GM21528 (cell line): Measurements from ENCODE around the gene ADGRV1.
"Not testable (repeated sequence)": the region's sequence is repeated elsewhere in the genome, so short reads cannot be mapped to it uniquely, and the experiment has no call there.

Experiments
- ATAC-seq: cut with Tn5 transposase; IDR thresholded peaks from one replicate; pipeline ENCODE4 v1.9.1; 2021; ENCODE audit warnings: mild to moderate bottlenecking, moderate library complexity; ENCODE audit not compliant: unreplicated experiment, low FRiP score

The ADGRV1 gene

GRCh38 chr5:90967443-90967842, 408.8 kb downstream of the ADGRV1 start:
- ATAC-seq, result no peak

- no peak for ATAC-seq
Observed at GRCh38 chr5:90967851-90968250, 409.3 kb downstream of the ADGRV1 start.

- ATAC-seq, result no peak
Observed at GRCh38 chr5:90968319-90968718, 409.7 kb downstream of the ADGRV1 start.

- ATAC-seq, result not testable (repeated sequence)
Observed at GRCh38 chr5:90969945-90970344, 411.3 kb downstream of the ADGRV1 start.

- ATAC-seq, result no peak
Observed at GRCh38 chr5:90981177-90981576, 422.6 kb downstream of the ADGRV1 start.

GRCh38 chr5:90981821-90982220, 423.2 kb downstream of the ADGRV1 start:
- ATAC-seq, result no peak

GRCh38 chr5:90982576-90982975, 424.0 kb downstream of the ADGRV1 start:
- ATAC-seq, result no peak

GRCh38 chr5:90983148-90983547, 424.6 kb downstream of the ADGRV1 start:
- no peak for ATAC-seq

GRCh38 chr5:90983711-90984124, 425.1 kb downstream of the ADGRV1 start:
- ATAC-seq, result no peak

- ATAC-seq, result no peak
Observed at GRCh38 chr5:90985341-90985740, 426.7 kb downstream of the ADGRV1 start.

GRCh38 chr5:90987726-90988125, 429.1 kb downstream of the ADGRV1 start:
- no peak for ATAC-seq

GRCh38 chr5:90991201-90991600, 432.6 kb downstream of the ADGRV1 start:
- no peak for ATAC-seq

- ATAC-seq, result no peak
Observed at GRCh38 chr5:90994796-90995195, 436.2 kb downstream of the ADGRV1 start.

- no peak for ATAC-seq
Observed at GRCh38 chr5:90996089-90996488, 437.5 kb downstream of the ADGRV1 start.

GRCh38 chr5:90997082-90997481, 438.5 kb downstream of the ADGRV1 start:
- ATAC-seq, result no peak

GRCh38 chr5:91000743-91001142, 442.1 kb downstream of the ADGRV1 start:
- no peak for ATAC-seq

GRCh38 chr5:91006713-91007112, 448.1 kb downstream of the ADGRV1 start:
- no peak for ATAC-seq

GRCh38 chr5:91007251-91007650, 448.7 kb downstream of the ADGRV1 start:
- ATAC-seq, result no peak

GRCh38 chr5:91007780-91008402, 449.3 kb downstream of the ADGRV1 start:
- no peak for ATAC-seq

- no peak for ATAC-seq
Observed at GRCh38 chr5:91010090-91010489, 451.5 kb downstream of the ADGRV1 start.

GRCh38 chr5:91011029-91011428, 452.4 kb downstream of the ADGRV1 start:
- ATAC-seq, result no peak

GRCh38 chr5:91012867-91013266, 454.3 kb downstream of the ADGRV1 start:
- ATAC-seq, result not testable (repeated sequence)

- ATAC-seq, result no peak
Observed at GRCh38 chr5:91016322-91016721, 457.7 kb downstream of the ADGRV1 start.
